ENCODE data around the gene STARD13.
"Not testable (repeated sequence)": the region's sequence is repeated elsewhere in the genome, so short reads cannot be mapped to it uniquely, and the experiment has no call there.

The STARD13 gene

GRCh38 chr13:33196767-33197166 is 88.8 kb downstream of the STARD13 start:
- DNase-seq (ENCODE audit: low read depth in 2 of 2): no peak

DNA sequence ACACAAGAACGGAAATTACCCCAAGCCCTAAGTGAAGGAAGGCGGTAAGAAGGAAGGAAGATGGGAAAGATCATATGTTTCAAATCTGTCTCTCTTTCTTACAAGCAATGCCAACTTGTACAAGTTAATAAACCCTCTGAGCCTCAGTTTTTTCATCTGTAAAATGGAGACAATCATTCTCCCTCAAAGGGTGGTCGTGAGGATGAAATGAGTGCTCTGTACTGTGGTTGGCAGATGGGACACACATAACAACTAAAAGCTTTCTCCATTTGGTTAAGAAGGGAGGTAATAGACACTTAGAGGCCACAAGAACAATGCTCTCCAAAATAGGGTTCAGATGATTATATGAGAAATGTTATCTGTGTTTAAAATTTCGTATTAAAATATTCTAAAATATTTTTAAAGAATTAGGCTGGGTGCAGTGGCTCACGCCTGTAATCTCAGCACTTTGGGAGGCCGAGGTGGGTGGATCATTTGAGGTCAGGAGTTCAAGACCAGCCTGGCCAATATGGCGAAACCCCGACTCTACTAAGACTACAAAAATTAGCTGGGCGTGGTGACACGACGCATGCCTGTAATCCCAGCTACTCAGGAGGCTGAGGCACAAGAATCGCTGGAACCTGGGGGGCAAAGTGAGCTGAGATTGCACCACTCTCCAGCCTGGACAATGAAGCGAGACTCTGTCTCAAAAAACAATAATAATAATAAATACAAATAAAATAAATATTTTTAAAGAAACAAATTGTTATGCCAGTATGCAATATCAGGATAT is 89.7 kb downstream of the STARD13 start:
- DNase-seq (ENCODE audit: low read depth in 2 of 2): no peak

DNA sequence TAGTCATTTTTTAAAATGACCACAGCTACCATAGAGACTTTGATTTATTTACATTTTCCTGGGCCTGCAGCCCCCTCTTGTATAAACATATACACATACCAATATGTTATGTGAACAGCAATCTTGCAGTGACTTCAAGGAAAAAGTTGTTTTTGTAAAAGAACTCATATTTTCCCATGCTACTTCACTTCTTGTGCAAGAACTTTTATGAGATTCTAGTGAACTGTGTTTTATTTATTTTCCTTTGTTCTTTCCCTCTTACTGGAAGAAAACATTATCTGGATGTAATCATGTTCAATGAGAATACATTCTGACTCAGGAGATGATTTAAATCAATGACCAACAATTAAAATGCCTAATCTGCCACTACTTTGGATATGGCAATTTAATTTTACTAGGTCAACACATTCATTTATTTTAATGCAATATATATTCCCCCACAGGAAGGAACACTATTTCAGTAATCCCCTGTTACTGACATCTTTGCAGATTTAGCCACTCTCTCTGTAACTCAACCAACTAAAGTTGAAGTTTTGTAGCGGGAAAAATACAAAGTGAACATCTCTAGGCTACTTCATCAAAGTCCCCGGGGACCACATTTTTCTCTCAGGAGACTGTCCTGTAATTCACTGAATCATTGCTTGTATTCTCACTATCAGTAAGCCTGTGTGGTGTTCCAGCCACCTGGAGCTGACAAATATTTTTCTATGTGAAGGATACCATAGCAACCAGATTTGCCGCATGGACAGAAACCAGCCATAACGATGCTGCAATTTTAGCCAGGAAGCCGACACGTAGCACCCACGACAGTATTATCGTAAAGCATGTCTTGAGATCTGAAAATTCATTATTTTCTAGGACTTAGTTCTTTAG is 90.5 kb downstream of the STARD13 start:
- no peak for DNase-seq (ENCODE audit: low read depth in 2 of 2)

DNA sequence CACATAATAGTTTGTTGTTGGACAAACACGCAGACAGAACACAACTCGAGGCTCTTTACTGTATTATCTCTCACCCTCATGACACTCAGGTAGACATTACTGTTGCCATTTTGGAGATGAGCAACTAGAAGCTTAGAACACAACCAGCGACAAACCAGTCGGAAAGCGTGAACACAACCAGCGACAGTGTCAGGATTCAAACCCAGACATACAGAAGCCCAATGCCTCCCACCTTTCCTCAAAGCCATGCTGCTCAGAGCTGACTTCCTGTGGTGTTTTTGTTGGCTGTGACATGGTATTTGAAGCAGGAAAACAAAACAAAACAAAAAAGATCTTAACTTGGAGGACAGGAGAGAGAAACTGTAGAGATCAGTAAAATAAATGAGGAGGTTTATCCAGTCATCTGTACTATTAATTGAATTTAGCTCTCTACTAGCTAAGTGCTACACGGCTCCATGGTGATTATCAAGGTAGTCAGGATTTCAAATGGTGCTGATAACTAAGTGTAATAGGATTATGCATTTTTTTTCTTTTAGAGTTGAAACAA is 92.1 kb downstream of the STARD13 start:
- DNase-seq (ENCODE audit: low read depth in 2 of 2): no peak

- DNase-seq (ENCODE audit: low read depth in 2 of 2): no peak
Measured at GRCh38 chr13:33191425-33192210, 93.9 kb downstream of the STARD13 start.

- DNase-seq (ENCODE audit: low read depth in 2 of 2): no peak
Measured at GRCh38 chr13:33189470-33189869, 96.1 kb downstream of the STARD13 start.

- no peak for DNase-seq (ENCODE audit: low read depth in 2 of 2)
Measured at GRCh38 chr13:33188093-33188882, 97.3 kb downstream of the STARD13 start.

DNA sequence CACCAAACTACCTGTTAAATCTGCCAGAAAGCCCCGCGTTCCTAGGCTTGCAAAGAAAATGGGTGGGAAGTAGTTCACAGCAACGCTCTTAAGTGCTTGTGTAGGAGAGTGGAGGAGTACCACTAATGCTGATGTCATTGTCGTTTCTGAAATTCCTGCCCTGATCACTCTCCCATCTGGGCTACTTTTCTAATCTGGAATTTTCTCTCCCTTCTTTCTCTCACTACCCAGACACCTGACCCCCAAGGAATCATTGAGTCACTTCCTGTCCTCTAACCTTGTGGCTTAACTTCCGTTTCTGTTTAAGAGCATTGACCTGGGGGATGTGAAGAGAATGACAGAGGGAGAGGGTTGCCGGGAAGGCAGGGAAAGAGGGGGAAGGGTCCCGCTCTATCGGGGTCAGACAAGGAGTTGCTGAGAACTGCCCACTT is 98.7 kb downstream of the STARD13 start:
- no peak for DNase-seq (ENCODE audit: low read depth in 2 of 2)

GRCh38 chr13:33185853-33186252 is 99.7 kb downstream of the STARD13 start:
- no peak for DNase-seq (ENCODE audit: low read depth in 2 of 2)

DNA sequence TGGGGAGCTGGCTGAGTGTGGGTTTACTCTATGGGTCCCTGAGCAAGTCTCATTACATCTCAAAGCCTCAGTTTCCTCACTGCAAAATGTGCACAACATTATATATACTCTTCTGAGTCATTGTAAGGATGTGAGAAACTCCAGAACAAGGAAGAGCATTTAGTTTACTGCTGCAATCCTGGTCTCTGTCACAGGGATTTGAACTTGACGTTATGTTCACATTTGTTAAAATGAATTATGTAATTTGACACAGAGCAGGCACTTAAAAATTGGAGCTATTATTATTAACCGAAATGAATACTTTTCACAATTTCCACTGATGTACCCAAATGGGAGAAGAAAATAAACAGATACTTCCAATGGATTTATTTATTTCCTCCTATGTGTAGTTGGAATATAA is 101.0 kb downstream of the STARD13 start:
- no peak for DNase-seq (ENCODE audit: low read depth in 2 of 2)

DNA sequence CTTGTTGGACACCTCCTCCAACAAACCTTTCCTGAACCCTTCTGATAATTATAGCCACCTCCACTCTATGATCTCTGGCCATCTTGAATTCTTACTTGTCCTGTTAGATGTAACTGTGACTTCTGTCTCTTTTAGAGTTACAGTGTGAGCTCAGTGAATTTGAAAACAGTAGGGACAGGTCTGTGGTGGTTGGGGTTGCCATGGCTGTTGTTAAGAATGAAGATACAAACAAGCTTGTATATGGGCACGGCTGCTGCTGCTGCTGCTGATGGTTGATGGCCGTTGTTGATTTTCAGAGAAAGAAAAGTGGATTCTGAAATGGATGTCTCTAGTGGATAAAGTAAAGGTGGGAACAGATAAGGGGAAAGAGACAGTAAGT is 101.5 kb downstream of the STARD13 start:
- no peak for DNase-seq (ENCODE audit: low read depth in 2 of 2)

DNA sequence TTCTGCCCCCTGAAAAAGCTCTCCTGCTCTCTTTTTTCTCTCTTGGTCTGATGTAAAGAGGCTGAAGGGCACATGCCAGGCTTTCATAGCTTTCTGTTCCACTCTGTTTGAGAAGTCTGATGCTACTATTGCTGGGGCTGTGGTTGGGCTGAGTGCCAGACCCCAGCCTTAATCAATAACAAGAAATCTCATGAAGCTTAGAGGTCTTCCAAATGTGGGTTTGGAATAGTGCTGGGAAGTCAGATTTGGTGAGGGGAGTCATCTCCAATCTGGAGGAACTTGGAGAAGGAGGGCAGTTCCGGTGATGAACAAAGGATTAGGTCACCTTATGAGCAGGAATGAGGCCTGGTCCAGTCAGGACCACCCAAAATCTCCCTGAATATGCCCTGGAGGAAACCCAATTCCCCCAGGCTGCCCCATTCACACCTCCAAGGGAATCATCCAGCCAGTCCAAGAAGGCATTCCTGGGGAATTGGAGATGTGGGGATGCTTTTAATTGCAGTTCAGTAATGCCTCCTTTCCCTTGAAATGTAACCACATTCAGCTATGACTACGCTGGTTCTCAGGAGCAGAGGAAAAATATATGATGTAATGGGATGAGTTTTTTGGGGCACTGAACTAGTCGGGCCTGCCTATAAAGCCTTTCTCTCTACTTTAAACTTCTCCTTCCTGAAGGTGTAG is 102.0 kb downstream of the STARD13 start:
- no peak for DNase-seq (ENCODE audit: low read depth in 2 of 2)

GRCh38 chr13:33182729-33183128 is 102.8 kb downstream of the STARD13 start:
- no peak for DNase-seq (ENCODE audit: low read depth in 2 of 2)

GRCh38 chr13:33181264-33181663 is 104.3 kb downstream of the STARD13 start:
- no peak for DNase-seq (ENCODE audit: low read depth in 2 of 2)

- no peak for DNase-seq (ENCODE audit: low read depth in 2 of 2)
Measured at GRCh38 chr13:33180122-33180804, 105.3 kb downstream of the STARD13 start.

DNA sequence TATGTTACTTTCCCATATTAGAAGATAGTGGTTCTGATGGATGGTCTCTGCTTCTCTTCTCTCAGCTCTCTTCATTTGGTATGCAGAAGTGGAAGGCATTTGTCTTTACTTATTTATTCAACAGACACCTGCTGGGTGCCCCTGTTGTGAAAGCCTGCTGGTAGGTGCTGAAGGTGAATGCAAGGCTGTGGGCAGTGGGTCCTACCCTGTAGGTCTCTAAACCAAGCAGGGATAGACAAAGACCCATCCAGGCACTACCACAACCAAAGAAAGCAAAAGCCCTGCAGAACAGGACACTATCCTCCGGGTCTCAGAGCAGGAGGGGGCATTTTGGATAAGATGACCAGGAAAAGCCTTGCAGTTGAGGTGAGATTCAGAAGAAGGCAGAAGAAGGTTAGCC is 106.1 kb downstream of the STARD13 start:
- no peak for DNase-seq (ENCODE audit: low read depth in 2 of 2)

DNA sequence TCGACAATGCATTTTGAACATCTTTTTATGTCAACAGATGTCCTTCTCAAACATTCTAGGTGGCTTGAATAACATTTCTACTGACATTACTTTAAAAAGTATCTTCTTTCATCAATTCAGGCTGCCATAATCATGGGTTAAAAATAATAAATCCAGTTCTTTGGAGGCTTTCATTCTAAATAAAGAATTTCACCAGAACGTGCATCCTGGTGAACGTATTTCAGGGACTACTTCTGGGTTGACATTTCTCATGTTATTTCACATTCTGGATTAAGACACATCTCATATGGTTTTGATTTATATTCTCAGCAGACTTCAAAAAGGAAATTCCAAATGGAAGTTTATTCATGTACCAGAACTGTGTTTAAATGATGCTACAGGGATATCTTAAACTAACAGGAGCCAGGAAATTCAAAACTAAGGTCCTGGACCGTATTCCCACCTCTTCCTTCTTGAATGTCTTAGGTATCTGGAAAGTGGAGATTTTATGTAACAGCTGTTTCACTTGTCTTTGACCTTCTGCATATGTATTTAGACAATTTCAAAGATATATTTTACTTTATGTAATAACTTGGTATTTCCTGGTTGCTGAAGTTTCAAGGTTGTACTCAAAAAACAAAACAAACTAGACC is 107.2 kb downstream of the STARD13 start:
- DNase-seq (ENCODE audit: low read depth in 2 of 2): no peak

- DNase-seq (ENCODE audit: low read depth in 2 of 2): not testable (repeated sequence)
Measured at GRCh38 chr13:33177340-33178208, 108.0 kb downstream of the STARD13 start.
